Measurements from ENCODE around the gene INHBC.
A peak's percentile ranks its signal among the peaks of the same experiment; 100 is the strongest.

INHBC gene

GRCh38 chr12:57434517-57435223 lies at the start of gene INHBC:
INHBC (plus strand) TSS chr12:57434784; CDS start chr12:57434887, 103 bp downstream.
- no peak within 1 kb of the TSS for H3K4me3 ChIP-seq (ENCODE audit: low read depth, low read length)
- TF ChIP-seq CTCF (IDR thresholded peaks at IDR 0.05; ENCODE audit: low read depth, low read length): no peak

- TF ChIP-seq CTCF (IDR thresholded peaks at IDR 0.05; ENCODE audit: low read depth, low read length): no peak
- H3K4me3 ChIP-seq (ENCODE audit: low read depth, low read length): no peak overlapping the region
Measured at GRCh38 chr12:57385586-57385985, 49.0 kb upstream of the INHBC start.

- TF ChIP-seq CTCF (IDR thresholded peaks at IDR 0.05; ENCODE audit: low read depth, low read length): no peak
- H3K4me3 ChIP-seq (ENCODE audit: low read depth, low read length): no peak overlapping the region
Measured at GRCh38 chr12:57386187-57386720, 48.3 kb upstream of the INHBC start.

GRCh38 chr12:57388425-57388824 lies 46.2 kb upstream of the INHBC start:
- TF ChIP-seq CTCF (IDR thresholded peaks at IDR 0.05; ENCODE audit: low read depth, low read length): no peak
- no peak overlapping the region for H3K4me3 ChIP-seq (ENCODE audit: low read depth, low read length)

GRCh38 chr12:57389033-57389432 lies 45.6 kb upstream of the INHBC start:
- H3K4me3 ChIP-seq (ENCODE audit: low read depth, low read length): peak overlapping the region; percentile 25; the same call in 1 of the 2 replicates
- TF ChIP-seq CTCF (IDR thresholded peaks at IDR 0.05; ENCODE audit: low read depth, low read length): no peak

- H3K4me3 ChIP-seq (ENCODE audit: low read depth, low read length): no peak overlapping the region
- no peak for TF ChIP-seq CTCF (IDR thresholded peaks at IDR 0.05; ENCODE audit: low read depth, low read length)
Measured at GRCh38 chr12:57390174-57390573, 44.4 kb upstream of the INHBC start.

- no peak for TF ChIP-seq CTCF (IDR thresholded peaks at IDR 0.05; ENCODE audit: low read depth, low read length)
- no peak overlapping the region for H3K4me3 ChIP-seq (ENCODE audit: low read depth, low read length)
Measured at GRCh38 chr12:57395121-57395520, 39.5 kb upstream of the INHBC start.
